ENCODE results near the gene ZNF638.

The ZNF638 gene

GRCh38 chr2:71458413-71459083, 127.0 kb downstream of the ZNF638 start:
- H3K27ac ChIP-seq (ENCODE audit: low read length), result no peak overlapping the region
- H3K9me3 ChIP-seq (ENCODE audit: insufficient read depth, low read length), result no peaks in the 10 kb centered on the region
- no peak for TF ChIP-seq EZH2phosphoT487 (IDR thresholded peaks at IDR 0.05; ENCODE audit: low read depth)
- no peak for TF ChIP-seq CTCF (IDR thresholded peaks at IDR 0.05; ENCODE audit: low read depth, low read length)
- H2AFZ ChIP-seq (ENCODE audit: low read depth, low read length), result no peak overlapping the region
- H3K4me2 ChIP-seq (ENCODE audit: low read length), result no peak overlapping the region
- no peaks in the 10 kb centered on the region for H3K4me1 ChIP-seq (ENCODE audit: low read length)
- no peak overlapping the region for H3K9ac ChIP-seq (ENCODE audit: low read length)
- no peaks in the 10 kb centered on the region for H3K36me3 ChIP-seq (replicated peaks; ENCODE audit: low read depth, low read length)
- no peaks in the 10 kb centered on the region for H4K20me1 ChIP-seq (ENCODE audit: insufficient read depth, low read length)
- H3K4me3 ChIP-seq (ENCODE audit: low read length), result no peak overlapping the region
- no peaks in the 10 kb centered on the region for H3K27me3 ChIP-seq (ENCODE audit: low read depth, low read length)
- no peaks in the 10 kb centered on the region for H3K79me2 ChIP-seq (ENCODE audit: low read length)

DNA sequence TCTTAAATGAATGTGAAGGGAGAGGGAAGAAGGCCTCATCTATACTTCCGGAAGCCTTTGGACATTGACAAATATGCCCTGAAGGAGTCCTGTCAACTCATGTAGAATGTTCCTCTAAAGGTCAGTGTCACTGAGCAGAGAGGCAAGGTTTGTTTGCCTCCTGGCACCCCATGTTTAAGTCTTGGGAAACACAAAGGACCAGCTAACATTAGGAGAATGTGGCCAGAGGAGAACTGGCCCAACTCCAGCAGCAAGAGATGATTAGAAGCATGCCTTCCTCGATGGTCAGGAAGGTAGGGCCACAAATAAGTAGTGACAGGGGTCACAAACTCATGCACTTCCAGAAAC, 127.5 kb downstream of the ZNF638 start:
- no peaks in the 10 kb centered on the region for H4K20me1 ChIP-seq (ENCODE audit: insufficient read depth, low read length)

GRCh38 chr2:71460056-71460455, 128.5 kb downstream of the ZNF638 start:
- Histone ChIP-seq H3K27me3 (ENCODE audit: low read depth, low read length) (no peaks in the 10 kb centered on the region), H3K4me2 (ENCODE audit: low read length) (no peak overlapping the region)
- no peak for TF ChIP-seq EZH2phosphoT487 (IDR thresholded peaks at IDR 0.05; ENCODE audit: low read depth)
- no peak for TF ChIP-seq CTCF (IDR thresholded peaks at IDR 0.05; ENCODE audit: low read depth, low read length)

More for the DNA sequence above, 127.5 kb downstream of the ZNF638 start:
- Histone ChIP-seq H3K36me3 (replicated peaks; ENCODE audit: low read depth, low read length) (no peaks in the 10 kb centered on the region), H3K27me3 (ENCODE audit: low read depth, low read length) (no peaks in the 10 kb centered on the region), H3K9ac (ENCODE audit: low read length) (no peak overlapping the region), H3K27ac (ENCODE audit: low read length) (no peak overlapping the region), H3K4me3 (ENCODE audit: low read length) (no peak overlapping the region), H3K4me1 (ENCODE audit: low read length) (no peaks in the 10 kb centered on the region), H3K4me2 (ENCODE audit: low read length) (no peak overlapping the region), H3K9me3 (ENCODE audit: insufficient read depth, low read length) (no peaks in the 10 kb centered on the region), H2AFZ (ENCODE audit: low read depth, low read length) (no peak overlapping the region), H3K79me2 (ENCODE audit: low read length) (no peaks in the 10 kb centered on the region)
- no peak for TF ChIP-seq EZH2phosphoT487 (IDR thresholded peaks at IDR 0.05; ENCODE audit: low read depth)
- TF ChIP-seq CTCF (IDR thresholded peaks at IDR 0.05; ENCODE audit: low read depth, low read length), result no peak

GRCh38 chr2:71460595-71461303, 129.2 kb downstream of the ZNF638 start:
- H2AFZ ChIP-seq (ENCODE audit: low read depth, low read length), result no peak overlapping the region
- H3K4me2 ChIP-seq (ENCODE audit: low read length), result no peak overlapping the region
- no peaks in the 10 kb centered on the region for H3K27me3 ChIP-seq (ENCODE audit: low read depth, low read length)
- TF ChIP-seq CTCF (IDR thresholded peaks at IDR 0.05; ENCODE audit: low read depth, low read length) (peak; percentile 58), EZH2phosphoT487 (IDR thresholded peaks at IDR 0.05; ENCODE audit: low read depth) (no peak)
- H3K4me3 ChIP-seq (ENCODE audit: low read length), result no peak overlapping the region
- H4K20me1 ChIP-seq (ENCODE audit: insufficient read depth, low read length), result no peaks in the 10 kb centered on the region
- no peak overlapping the region for H3K9ac ChIP-seq (ENCODE audit: low read length)
- no peaks in the 10 kb centered on the region for H3K79me2 ChIP-seq (ENCODE audit: low read length)
- H3K36me3 ChIP-seq (replicated peaks; ENCODE audit: low read depth, low read length), result no peaks in the 10 kb centered on the region
- no peaks in the 10 kb centered on the region for H3K9me3 ChIP-seq (ENCODE audit: insufficient read depth, low read length)
- no peaks in the 10 kb centered on the region for H3K4me1 ChIP-seq (ENCODE audit: low read length)
- no peak overlapping the region for H3K27ac ChIP-seq (ENCODE audit: low read length)

More at GRCh38 chr2:71460056-71460455, 128.5 kb downstream of the ZNF638 start:
- no peaks in the 10 kb centered on the region for H4K20me1 ChIP-seq (ENCODE audit: insufficient read depth, low read length)
- no peaks in the 10 kb centered on the region for H3K9me3 ChIP-seq (ENCODE audit: insufficient read depth, low read length)
- H2AFZ ChIP-seq (ENCODE audit: low read depth, low read length), result no peak overlapping the region
- H3K36me3 ChIP-seq (replicated peaks; ENCODE audit: low read depth, low read length), result no peaks in the 10 kb centered on the region
- H3K27ac ChIP-seq (ENCODE audit: low read length), result no peak overlapping the region
- no peaks in the 10 kb centered on the region for H3K4me1 ChIP-seq (ENCODE audit: low read length)
- H3K79me2 ChIP-seq (ENCODE audit: low read length), result no peaks in the 10 kb centered on the region
- no peak overlapping the region for H3K9ac ChIP-seq (ENCODE audit: low read length)
- H3K4me3 ChIP-seq (ENCODE audit: low read length), result no peak overlapping the region

Measured in OCI-LY3 (cell line).